HepG2 (cell line): ENCODE measurements around the gene ARHGAP35. TPM values are rescaled to one million over a fixed set of nuclear protein-coding genes. Genes with fewer than 3 reads are reported as not detected.

ENCODE experiments used
- ASH2L ChIP-seq: fragments of 300-600, 200-600 bp; sonication (generic); IDR thresholded peaks from 2 replicates; pipeline ENCODE4 v1.7.0; 2017; ENCODE audit warnings: low read depth, mild to moderate bottlenecking, moderate library complexity, mixed read lengths, low read length; ENCODE audit not compliant: insufficient read length
- KDM6A ChIP-seq: IDR thresholded peaks from 2 replicates; pipeline ENCODE4 v1.6.1; 2016; ENCODE audit warnings: low read depth
- KLF11 ChIP-seq: IDR thresholded peaks from 2 replicates; pipeline ENCODE4 v1.6.1; 2016; ENCODE audit warnings: missing compliant biosample characterization
- KMT2B ChIP-seq: IDR thresholded peaks from 2 replicates; pipeline ENCODE4 v1.6.1; 2016; ENCODE audit warnings: missing genetic modification reagents, missing compliant biosample characterization
- PHF21A ChIP-seq: sonication (generic); formaldehyde crosslinking; IDR thresholded peaks from 2 replicates; pipeline ENCODE4 v1.5.0; 2020; ENCODE audit warnings: mild to moderate bottlenecking, missing genetic modification reagents
- ZBTB1 ChIP-seq: sonication (generic); formaldehyde crosslinking; IDR thresholded peaks from 2 replicates; pipeline ENCODE4 v1.4.0; 2020; ENCODE audit warnings: missing genetic modification reagents, borderline replicate concordance
- ZNF644 ChIP-seq: IDR thresholded peaks from 2 replicates; pipeline ENCODE4 v1.6.1; 2016; ENCODE audit warnings: low read depth
- polyA plus RNA-seq, 8 experiments: library from polyadenylated mRNA; depleted of rRNA in 3 of 8; stranded (reverse) in 7 of 8; unstranded in 1 of 8; fragments of >200 nt; fragmentation: Illumina TruSeq in 4 of 8; extraction: Trizol in 4 of 8; gene quantifications; 2 replicates each; pipeline versions ENCODE4 v1.2.1 to v1.2.3, GENCODE V29; 2011 to 2016; ENCODE audit warnings: low read depth in 4 of 8, missing spikeins in 1 of 8, mixed read lengths in 1 of 8; ENCODE audit not compliant: insufficient read depth in 1 of 8
- total RNA-seq, 5 experiments: library from RNA; depleted of rRNA; stranded (reverse); fragments of >200 nt; fragmentation: Illumina TruSeq; extraction: Trizol; gene quantifications; 2 replicates each; pipeline ENCODE4 v1.2.3, GENCODE V29; 2016; ENCODE audit warnings: low read depth in 1 of 5
- TF ChIP-seq, protein P1 (sequence below): sonication (generic); formaldehyde crosslinking; IDR thresholded peaks from one replicate; pipeline ENCODE4 v1.5.1; 2020; ENCODE audit warnings: mild to moderate bottlenecking, missing genetic modification reagents; ENCODE audit errors: not compliant biosample characterization
- TF ChIP-seq, protein P2 (sequence below): IDR thresholded peaks from 2 replicates; pipeline ENCODE4 v1.6.1; 2016; ENCODE audit warnings: low read depth
- TF ChIP-seq, protein P3 (sequence below): sonication (generic); formaldehyde crosslinking; IDR thresholded peaks from 2 replicates; pipeline ENCODE4 v1.4.0; 2020; ENCODE audit warnings: missing genetic modification reagents
- TF ChIP-seq, protein P4 (sequence below): sonication (generic); formaldehyde crosslinking; IDR thresholded peaks from 2 replicates; pipeline ENCODE4 v1.4.0; 2020; ENCODE audit warnings: missing genetic modification reagents

ARHGAP35 gene
- total and polyA plus RNA-seq, 2 of the 13 experiments (the other 11 are each of a cell fraction or from before 2014, with no cell fraction given) = 30.1 to 30.2 TPM

- TF ChIP-seq, protein P1, sequence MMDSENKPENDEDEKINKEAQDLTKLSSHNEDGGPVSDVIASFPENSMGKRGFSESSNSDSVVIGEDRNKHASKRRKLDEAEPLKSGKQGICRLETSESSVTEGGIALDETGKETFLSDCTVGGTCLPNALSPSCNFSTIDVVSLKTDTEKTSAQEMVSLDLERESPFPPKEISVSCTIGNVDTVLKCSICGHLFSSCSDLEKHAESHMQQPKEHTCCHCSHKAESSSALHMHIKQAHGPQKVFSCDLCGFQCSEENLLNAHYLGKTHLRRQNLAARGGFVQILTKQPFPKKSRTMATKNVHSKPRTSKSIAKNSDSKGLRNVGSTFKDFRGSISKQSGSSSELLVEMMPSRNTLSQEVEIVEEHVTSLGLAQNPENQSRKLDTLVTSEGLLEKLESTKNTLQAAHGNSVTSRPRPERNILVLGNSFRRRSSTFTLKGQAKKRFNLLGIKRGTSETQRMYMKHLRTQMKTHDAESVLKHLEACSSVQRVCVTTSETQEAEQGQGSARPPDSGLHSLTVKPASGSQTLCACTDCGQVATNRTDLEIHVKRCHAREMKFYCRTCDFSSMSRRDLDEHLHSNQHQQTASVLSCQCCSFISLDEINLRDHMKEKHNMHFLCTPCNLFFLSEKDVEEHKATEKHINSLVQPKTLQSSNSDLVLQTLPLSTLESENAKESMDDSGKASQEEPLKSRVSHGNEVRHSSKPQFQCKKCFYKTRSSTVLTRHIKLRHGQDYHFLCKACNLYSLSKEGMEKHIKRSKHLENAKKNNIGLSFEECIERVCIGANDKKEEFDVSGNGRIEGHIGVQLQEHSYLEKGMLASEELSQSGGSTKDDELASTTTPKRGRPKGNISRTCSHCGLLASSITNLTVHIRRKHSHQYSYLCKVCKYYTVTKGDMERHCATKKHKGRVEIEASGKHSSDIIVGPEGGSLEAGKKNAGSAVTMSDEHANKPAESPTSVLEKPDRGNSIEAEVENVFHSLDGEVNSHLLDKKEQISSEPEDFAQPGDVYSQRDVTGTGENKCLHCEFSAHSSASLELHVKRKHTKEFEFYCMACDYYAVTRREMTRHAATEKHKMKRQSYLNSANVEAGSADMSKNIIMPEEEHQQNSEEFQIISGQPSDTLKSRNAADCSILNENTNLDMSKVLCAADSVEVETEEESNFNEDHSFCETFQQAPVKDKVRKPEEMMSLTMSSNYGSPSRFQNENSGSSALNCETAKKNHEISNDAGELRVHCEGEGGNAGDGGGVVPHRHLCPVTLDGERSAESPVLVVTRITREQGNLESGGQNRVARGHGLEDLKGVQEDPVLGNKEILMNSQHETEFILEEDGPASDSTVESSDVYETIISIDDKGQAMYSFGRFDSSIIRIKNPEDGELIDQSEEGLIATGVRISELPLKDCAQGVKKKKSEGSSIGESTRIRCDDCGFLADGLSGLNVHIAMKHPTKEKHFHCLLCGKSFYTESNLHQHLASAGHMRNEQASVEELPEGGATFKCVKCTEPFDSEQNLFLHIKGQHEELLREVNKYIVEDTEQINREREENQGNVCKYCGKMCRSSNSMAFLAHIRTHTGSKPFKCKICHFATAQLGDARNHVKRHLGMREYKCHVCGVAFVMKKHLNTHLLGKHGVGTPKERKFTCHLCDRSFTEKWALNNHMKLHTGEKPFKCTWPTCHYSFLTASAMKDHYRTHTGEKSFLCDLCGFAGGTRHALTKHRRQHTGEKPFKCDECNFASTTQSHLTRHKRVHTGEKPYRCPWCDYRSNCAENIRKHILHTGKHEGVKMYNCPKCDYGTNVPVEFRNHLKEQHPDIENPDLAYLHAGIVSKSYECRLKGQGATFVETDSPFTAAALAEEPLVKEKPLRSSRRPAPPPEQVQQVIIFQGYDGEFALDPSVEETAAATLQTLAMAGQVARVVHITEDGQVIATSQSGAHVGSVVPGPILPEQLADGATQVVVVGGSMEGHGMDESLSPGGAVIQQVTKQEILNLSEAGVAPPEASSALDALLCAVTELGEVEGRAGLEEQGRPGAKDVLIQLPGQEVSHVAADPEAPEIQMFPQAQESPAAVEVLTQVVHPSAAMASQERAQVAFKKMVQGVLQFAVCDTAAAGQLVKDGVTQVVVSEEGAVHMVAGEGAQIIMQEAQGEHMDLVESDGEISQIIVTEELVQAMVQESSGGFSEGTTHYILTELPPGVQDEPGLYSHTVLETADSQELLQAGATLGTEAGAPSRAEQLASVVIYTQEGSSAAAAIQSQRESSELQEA (CRISPR knock-in tag) = no peak
- TF ChIP-seq KMT2B (CRISPR knock-in tag) (0 out of 2 replicates have a peak, but pooled peaks have one; percentile 23), ASH2L (peak; percentile 71), PHF21A (peak; percentile 96), ZNF644 (0 out of 2 replicates have a peak, but pooled peaks have one; percentile 53), KDM6A (CRISPR knock-in tag) (peak; percentile 89), KLF11 (CRISPR knock-in tag) (peak; percentile 25; the same call in 1 of the 2 replicates), ZBTB1 (no peak)
- TF ChIP-seq, protein P2, sequence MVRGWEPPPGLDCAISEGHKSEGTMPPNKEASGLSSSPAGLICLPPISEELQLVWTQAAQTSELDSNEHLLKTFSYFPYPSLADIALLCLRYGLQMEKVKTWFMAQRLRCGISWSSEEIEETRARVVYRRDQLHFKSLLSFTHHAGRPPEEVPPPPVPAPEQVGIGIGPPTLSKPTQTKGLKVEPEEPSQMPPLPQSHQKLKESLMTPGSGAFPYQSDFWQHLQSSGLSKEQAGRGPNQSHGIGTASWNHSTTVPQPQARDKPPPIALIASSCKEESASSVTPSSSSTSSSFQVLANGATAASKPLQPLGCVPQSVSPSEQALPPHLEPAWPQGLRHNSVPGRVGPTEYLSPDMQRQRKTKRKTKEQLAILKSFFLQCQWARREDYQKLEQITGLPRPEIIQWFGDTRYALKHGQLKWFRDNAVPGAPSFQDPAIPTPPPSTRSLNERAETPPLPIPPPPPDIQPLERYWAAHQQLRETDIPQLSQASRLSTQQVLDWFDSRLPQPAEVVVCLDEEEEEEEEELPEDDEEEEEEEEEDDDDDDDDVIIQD = peak; percentile 75
- TF ChIP-seq, protein P3, sequence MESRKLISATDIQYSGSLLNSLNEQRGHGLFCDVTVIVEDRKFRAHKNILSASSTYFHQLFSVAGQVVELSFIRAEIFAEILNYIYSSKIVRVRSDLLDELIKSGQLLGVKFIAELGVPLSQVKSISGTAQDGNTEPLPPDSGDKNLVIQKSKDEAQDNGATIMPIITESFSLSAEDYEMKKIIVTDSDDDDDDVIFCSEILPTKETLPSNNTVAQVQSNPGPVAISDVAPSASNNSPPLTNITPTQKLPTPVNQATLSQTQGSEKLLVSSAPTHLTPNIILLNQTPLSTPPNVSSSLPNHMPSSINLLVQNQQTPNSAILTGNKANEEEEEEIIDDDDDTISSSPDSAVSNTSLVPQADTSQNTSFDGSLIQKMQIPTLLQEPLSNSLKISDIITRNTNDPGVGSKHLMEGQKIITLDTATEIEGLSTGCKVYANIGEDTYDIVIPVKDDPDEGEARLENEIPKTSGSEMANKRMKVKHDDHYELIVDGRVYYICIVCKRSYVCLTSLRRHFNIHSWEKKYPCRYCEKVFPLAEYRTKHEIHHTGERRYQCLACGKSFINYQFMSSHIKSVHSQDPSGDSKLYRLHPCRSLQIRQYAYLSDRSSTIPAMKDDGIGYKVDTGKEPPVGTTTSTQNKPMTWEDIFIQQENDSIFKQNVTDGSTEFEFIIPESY = peak; percentile 56; the same call in 1 of the 2 replicates
- TF ChIP-seq, protein P4, sequence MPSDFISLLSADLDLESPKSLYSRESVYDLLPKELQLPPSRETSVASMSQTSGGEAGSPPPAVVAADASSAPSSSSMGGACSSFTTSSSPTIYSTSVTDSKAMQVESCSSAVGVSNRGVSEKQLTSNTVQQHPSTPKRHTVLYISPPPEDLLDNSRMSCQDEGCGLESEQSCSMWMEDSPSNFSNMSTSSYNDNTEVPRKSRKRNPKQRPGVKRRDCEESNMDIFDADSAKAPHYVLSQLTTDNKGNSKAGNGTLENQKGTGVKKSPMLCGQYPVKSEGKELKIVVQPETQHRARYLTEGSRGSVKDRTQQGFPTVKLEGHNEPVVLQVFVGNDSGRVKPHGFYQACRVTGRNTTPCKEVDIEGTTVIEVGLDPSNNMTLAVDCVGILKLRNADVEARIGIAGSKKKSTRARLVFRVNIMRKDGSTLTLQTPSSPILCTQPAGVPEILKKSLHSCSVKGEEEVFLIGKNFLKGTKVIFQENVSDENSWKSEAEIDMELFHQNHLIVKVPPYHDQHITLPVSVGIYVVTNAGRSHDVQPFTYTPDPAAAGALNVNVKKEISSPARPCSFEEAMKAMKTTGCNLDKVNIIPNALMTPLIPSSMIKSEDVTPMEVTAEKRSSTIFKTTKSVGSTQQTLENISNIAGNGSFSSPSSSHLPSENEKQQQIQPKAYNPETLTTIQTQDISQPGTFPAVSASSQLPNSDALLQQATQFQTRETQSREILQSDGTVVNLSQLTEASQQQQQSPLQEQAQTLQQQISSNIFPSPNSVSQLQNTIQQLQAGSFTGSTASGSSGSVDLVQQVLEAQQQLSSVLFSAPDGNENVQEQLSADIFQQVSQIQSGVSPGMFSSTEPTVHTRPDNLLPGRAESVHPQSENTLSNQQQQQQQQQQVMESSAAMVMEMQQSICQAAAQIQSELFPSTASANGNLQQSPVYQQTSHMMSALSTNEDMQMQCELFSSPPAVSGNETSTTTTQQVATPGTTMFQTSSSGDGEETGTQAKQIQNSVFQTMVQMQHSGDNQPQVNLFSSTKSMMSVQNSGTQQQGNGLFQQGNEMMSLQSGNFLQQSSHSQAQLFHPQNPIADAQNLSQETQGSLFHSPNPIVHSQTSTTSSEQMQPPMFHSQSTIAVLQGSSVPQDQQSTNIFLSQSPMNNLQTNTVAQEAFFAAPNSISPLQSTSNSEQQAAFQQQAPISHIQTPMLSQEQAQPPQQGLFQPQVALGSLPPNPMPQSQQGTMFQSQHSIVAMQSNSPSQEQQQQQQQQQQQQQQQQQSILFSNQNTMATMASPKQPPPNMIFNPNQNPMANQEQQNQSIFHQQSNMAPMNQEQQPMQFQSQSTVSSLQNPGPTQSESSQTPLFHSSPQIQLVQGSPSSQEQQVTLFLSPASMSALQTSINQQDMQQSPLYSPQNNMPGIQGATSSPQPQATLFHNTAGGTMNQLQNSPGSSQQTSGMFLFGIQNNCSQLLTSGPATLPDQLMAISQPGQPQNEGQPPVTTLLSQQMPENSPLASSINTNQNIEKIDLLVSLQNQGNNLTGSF (CRISPR knock-in tag) = no peak
These were observed 29.8 kb downstream of the ARHGAP35 start (continued) for GRCh38 chr19:46890423-46891170.
